Myocyte (in vitro differentiated cells): ENCODE results near the gene POLR1F. TPM values are rescaled to one million over a fixed set of nuclear protein-coding genes. Genes with fewer than 3 reads are reported as not detected.

ENCODE experiments used
- DNase-seq: peaks from one replicate; pipeline ENCODE4 v3.0.0-alpha.2; 2012; ENCODE audit warnings: low read depth
- microRNA-seq: library from miRNA; unstranded; fragments of <30 nt; microRNA quantifications from one replicate; pipeline ENCODE4, GENCODE V29; 2016
- total RNA-seq: library from RNA; depleted of rRNA; stranded (reverse); fragments of >200 nt; gene quantifications from 2 replicates; pipeline ENCODE4 v1.2.3, GENCODE V29; 2014

POLR1F gene
- total RNA-seq, 1 donor from 2014 or later, result 21.2 TPM

- DNase-seq, result no peak
Measured at GRCh38 chr7:19675816-19676215, 33.0 kb downstream of the POLR1F start.

DNA sequence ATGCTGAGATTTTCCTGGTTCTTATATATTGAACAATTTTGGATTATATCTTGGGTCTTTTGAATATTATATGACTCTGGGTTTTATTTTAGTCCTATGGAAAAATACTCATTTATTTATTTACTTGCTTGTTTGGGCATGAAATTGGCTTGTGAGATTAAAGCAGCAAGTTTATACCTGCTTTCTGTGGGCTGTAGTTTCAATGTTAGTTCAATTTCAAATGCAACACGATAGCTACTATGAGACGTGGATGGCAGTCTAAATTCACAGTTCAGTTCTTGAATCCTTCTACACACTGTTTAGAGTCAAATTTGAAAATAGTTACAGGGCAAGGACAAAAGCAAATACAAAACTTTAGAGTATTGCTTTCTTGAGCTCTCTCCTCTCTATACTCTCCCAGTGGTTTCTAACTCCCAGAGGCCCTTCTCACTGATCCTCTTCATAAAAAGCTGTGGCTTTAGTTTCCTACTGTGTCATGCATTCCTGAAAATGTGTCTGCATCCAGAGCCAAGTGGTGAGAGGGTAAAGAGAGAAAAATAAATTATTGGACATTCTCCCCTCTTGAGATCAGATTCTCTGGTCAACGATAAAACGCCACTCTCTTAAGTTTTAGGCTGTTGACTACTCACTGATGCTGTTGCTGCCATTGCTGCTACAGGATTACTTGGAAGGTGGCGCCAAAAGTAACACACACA is 34.4 kb downstream of the POLR1F start:
- DNase-seq, result peak; percentile 68

- no peak for DNase-seq
Measured at GRCh38 chr7:19670806-19671205, 38.0 kb downstream of the POLR1F start.

DNA sequence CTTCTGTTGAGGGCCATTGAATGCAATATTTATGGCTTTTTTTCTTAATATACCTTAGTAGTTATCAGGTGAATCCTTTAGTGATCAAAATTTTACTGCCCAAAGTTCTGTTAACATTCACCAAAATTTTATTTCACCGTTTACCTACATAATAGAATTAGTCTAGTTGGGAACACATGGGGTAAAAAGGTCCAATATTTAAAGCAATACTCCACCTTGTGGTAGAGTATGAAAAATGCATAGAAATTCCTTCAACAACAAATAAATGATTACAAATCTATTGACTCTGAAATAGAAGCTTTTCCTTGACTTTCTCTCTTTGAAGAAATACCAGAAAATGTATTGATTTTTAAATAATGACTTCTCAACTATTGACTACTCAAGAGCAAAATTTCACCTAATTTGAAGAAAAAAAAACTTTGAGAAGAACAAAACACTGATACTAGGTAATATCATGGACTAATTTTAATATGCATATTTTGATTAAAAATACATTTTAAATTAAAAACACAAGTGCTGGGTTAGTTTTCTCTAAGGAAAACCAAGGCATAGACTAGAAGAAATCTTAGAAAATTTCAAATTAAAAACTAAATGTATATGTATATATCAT is 43.3 kb downstream of the POLR1F start:
- peak; percentile 65 for DNase-seq

DNA sequence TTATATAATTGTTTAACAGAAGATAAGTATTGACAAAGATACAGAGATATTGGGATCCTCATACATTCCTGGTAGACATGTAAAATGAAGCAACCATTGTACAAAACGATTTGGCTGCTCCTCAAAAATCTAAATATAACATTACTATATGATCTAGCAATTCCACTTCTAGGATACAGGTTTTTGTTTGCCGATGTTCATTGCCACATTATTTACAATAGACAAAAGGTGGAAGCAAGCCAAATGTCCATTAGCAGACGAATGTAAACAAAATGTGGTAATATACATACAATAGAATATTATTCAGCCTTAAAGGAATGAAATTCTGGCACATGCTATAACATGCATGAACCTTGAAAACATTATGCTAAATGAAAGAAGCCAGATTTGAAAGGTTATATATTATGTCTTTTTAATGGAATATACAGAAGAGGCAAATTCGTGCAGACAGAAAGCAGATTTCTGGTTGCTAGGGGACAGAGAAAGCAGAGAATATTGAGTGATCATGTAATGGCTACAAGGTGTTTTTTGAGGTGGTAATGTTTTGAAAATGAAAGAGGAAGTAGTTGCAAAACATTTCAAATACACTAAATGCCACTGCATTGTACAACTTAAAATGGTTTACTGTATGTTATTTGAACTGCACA is 44.9 kb downstream of the POLR1F start:
- no peak for DNase-seq

- DNase-seq, result no peak
Measured at GRCh38 chr7:19648791-19649190, 60.0 kb downstream of the POLR1F start.

Small RNAs within 50 kb of the gene (microRNA-seq; reads per million reads assigned to microRNA genes)
- 0.65 reads per million for gene MIR3146

Other genes starting within 250 kb of the POLR1F start
- gene TMEM196, start 64.6 kb upstream of the POLR1F start, total RNA-seq, result not detected in 2 replicates